NCI-H446 (cell line): ENCODE measurements around the gene WWC1.
"Not testable (repeated sequence)": the region's sequence is repeated elsewhere in the genome, so short reads cannot be mapped to it uniquely, and the experiment has no call there.

Experiments used
- DNase-seq, 2 experiments: peaks; one replicate each; lab custom pipeline; 2025; lab: John Stamatoyannopoulos, UW

WWC1 gene

DNA sequence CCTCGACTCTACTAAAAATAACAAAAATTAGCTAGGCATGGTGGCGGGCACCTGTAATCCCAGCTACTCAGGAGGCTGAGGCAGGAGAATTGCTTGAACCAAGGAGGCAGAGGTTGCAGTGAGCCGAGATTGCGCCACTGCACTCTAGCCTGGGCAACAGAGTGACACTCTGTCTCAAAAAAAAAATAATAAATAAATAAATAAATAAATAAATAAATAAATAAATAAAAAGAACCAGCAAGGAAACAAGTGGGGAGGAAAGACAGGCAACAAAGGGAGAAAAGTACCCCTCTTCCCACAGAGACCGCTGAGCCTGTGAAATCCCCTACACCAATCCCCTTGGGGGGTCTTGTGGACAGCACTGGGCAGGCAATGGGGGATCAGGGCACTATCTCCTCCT is 4.6 kb upstream of the WWC1 start:
- DNase-seq, result not testable (repeated sequence)

- DNase-seq, result no peak
Measured at GRCh38 chr5:168287362-168287761, 4.1 kb upstream of the WWC1 start.

- DNase-seq, result no peak
Measured at GRCh38 chr5:168288349-168289245, 2.8 kb upstream of the WWC1 start.

DNA sequence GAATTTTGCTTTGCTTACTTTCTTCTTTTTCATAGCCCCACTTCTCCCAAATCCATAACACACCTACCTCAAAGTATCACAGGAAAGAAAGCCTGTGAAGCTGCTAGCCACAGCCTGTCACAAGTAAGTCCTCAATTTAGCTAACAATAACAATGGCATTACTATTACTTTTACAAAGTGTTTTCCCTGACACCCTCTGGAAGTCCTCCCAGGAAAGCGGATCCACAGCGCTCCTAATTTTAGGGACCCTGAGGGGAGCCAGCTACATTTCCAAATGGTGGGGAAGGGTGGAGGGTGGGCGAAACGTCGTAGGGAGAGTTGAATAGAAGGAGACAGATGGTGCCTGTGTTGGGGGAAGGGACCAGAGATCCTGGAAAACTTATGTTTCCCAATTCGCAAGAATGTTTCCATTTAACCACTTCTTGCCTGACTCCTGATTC is 523 bp upstream of the WWC1 start:
- no peak for DNase-seq

DNA sequence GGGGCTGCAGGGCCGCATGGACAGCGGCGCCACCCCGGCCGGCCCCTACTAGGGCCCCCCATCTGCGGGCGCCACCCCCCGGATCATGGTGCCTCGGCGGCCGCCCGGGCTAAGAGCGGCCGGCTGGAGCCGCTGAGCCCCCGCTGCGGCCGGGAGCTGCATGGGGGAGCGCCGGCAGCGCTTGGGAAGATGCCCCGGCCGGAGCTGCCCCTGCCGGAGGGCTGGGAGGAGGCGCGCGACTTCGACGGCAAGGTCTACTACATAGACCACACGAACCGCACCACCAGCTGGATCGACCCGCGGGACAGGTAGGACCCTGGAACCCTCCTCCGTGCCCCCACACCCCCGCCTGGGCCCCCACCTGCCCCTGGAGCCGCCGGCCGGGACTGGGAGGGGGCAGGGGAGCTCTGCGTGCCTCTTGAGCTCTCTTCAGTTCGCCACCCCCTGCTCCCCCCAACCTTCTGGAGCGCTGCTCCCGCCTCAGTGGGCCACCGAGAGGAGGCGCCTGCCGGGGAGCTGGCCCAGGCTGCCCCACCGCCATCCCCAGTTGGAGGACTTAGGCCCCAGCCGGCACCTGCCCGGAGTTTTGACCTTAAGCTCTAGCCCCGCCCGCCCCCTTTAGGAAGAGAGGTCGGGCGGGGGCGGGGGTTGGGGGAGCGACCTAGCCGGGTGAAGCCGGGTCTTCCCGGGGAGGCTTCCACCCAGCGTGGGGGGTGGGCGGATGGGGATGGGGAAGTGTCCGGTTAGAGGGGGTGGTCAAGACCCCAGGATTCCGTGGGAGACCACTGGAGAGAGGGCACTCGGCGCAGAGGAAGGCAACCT is 730 bp downstream of the WWC1 start:
- no peak for DNase-seq

DNA sequence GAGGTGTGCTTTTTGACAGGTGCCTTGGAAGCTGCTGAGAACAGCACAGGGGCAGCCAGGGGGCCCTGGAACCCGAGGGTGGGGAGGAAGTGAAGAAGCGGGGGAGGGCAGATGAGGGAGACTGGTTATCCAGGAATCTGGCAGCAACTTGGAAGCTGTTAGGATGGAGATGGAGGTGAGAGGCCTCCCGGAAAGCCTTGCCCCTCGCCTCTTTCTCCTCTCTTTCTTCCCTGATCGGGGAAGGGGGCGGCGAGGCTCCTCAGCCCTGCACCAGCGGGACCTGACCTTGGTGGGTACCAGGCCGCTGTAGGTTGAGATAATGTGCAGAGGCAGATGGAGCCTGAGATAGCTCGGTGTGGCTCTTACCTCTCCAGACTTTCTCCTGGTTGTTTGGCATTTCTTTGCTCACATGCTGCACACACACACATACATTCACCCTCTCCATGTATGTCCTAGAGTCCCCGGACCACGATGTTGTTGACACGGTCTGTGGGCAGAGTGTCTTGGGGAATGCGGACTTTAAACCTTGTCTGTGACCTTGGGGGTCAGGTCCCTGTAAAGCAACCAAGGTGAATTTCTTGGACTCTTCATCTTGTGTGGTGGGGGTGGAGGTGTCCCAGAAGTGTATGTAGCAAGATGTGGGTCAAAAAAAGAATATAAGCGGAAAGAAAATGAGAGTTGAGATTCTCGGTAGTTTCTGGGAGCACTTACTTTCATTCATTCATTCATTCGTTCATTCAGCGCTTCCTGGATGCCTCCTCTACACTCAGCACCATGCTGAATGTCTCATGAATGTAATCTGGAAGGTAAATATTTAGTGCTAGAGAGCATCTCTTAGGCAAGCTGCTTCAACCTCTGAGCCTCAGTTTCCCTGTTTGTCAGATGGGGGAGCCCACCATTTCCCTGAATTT is 1.6 kb downstream of the WWC1 start:
- DNase-seq, result no peak

GRCh38 chr5:168295574-168296201 is 4.2 kb downstream of the WWC1 start:
- no peak for DNase-seq

DNA sequence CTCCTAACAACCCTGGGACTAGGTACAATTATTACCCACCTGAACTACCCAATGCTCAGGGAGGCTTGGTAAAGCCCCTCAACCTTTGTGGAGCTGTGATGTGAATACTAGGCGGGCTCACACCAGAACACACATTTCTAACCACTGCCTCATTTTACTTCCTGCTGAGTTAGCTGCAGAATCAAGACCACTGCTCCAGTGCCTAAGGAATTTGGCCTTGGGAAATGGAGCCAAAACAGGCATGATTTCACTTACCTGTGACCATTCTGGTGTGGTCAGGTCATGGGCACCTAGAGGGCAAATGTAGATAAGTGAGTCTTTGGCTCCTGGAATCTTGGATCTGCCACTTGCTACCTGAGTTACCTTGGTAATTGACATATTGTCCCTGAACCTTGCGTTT is 5.2 kb downstream of the WWC1 start:
- DNase-seq, result no peak

DNA sequence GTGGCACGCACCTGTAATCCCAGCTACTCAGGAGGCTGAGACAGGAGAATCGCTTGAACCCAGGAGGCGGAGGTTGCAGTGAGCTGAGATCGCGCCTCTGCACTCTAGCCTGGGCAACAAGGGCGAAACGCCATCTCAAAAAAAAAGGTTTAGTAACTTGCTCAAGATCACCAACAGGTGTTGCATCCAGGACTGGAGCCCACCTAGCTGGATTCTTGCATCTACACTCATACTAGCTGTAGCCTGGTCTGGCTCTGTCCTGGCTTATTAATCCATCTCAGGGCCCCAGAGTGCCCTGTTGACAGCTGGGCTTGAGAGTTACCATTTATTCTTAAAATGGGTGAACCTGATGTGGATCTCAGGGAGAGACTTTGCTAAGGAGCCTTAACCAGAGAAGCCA is 7.5 kb downstream of the WWC1 start:
- no peak for DNase-seq

GRCh38 chr5:168299372-168299771 is 7.9 kb downstream of the WWC1 start:
- no peak for DNase-seq

- DNase-seq, result no peak
Measured at GRCh38 chr5:168300326-168301182, 9.1 kb downstream of the WWC1 start.

GRCh38 chr5:168301593-168302390 is 10.3 kb downstream of the WWC1 start:
- no peak for DNase-seq

GRCh38 chr5:168302785-168303184 is 11.3 kb downstream of the WWC1 start:
- DNase-seq, result no peak

- DNase-seq, result no peak
Measured at GRCh38 chr5:168303393-168304025, 12.1 kb downstream of the WWC1 start.

DNA sequence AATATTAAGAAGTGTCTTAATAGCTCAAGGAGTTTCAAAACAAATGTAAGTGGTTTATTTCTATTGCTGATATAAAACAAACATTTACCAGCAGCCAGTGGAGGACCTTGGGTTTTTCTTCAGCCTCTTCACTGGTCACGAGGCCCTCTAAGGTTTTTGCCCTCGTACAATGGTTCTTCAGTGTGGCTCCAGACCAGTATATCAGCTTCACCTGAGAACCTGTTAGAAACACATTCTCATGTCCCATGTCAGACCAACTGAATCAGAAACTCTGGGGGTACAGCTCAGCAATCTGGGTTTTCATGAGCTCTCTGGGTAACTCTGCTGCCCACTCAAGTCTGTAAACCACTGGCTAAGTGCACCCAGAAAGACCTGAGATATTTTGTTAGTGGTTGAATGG is 12.9 kb downstream of the WWC1 start:
- no peak for DNase-seq

- no peak for DNase-seq
Measured at GRCh38 chr5:168305281-168305680, 13.8 kb downstream of the WWC1 start.

- DNase-seq, result no peak
Measured at GRCh38 chr5:168307022-168307421, 15.6 kb downstream of the WWC1 start.

DNA sequence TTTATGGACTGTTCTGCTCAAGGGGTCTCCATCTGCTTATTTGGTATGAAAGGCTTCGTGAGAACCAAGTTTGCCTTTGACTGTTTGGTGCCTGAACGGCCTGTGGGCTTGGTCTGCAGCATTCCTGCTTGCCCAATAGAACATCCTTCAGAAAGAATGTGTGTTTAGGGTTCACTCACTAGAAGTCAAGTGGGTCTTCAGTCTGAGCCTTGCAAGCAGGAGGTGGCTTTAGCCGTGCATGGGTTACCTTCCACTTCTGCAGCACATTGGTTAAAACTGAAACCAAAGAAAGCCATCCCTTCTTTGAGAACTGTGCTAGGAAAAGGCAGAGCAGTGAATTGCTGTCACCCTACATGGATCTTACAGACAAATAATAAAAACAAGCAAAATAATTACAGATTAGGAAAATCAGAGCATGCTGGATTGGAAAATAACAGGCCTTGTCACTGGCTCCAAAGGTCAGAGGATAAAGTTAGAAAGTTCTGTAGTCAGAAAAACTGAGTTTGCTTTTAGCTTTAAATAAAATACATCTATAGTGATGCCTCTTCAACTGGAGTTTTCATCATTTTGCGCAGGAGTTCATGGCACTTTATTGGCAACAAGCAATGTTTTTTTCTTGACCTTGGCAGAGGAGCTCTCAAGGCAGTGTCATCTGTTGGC is 16.6 kb downstream of the WWC1 start:
- no peak for DNase-seq
